ENCODE data around the gene OR2C3. TPM values are rescaled to one million over a fixed set of nuclear protein-coding genes. Genes with fewer than 3 reads are reported as not detected.
"Not testable (repeated sequence)": the region's sequence is repeated elsewhere in the genome, so short reads cannot be mapped to it uniquely, and the experiment has no call there.

The OR2C3 gene
- total and polyA plus RNA-seq, 8 donors: 0.02 TPM; not detected in 7

DNA sequence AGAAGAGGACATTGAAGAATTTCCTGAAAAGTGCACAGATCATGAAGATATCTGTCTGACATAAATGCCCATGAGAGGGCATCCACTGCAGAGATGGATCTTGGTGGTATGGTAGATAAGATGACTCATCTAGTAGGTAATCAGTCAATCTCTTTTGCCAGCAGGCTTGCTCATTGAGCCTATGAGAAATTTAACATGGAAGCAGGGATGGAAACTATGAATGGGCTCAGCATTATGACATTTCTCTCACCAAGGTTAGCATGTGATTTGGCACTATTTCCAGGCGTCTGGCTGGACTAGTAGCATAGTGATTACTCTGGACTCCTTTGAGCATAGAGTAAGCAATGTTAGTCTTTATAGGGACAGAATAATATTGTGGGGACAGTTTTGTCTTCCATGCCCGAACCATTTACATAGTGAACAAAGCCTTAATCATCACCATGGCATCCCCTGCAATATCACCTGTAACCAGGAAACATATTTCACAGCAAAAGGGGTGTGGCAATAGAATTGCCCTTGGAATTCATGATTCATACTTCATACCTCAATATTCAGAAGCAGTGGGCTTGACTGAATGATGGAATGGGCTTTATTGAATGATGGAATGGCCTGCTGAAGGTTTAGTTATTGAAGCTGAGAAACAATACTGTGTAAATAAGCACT lies 7.3 kb downstream of the OR2C3 start:
- H3K4me1 ChIP-seq: no peaks in the 10 kb centered on the region
- no peak overlapping the region for H3K27ac ChIP-seq
- H3K36me3 ChIP-seq: no peaks in the 10 kb centered on the region
- 24 to 44% methylated on average over 2 of the region's 2 CpGs for WGBS, 2 donors
- peaks cover 0 to 4% (median 0%) of the 10 kb centered on the region in 4 donors for H3K27me3 ChIP-seq
- DNase-seq (no peak), ATAC-seq (no peak), FAIRE-seq (no peak)
- H3K9me3 ChIP-seq: no peaks in the 10 kb centered on the region
- H3K4me3 ChIP-seq: no peak overlapping the region
- intact Hi-C loops (cut with DNase I): no loop called here
- no peak for TF ChIP-seq CTCF (IDR thresholded peaks at IDR 0.05)

GRCh38 chr1:247521886-247522285 lies 14.4 kb downstream of the OR2C3 start:
- ATAC-seq; H3K4me3 ChIP-seq; H3K4me1 ChIP-seq; H3K27me3 ChIP-seq; H3K9me3 ChIP-seq; H3K27ac ChIP-seq; intact Hi-C loops (cut with DNase I); H3K36me3 ChIP-seq; FAIRE-seq: not testable (repeated sequence)
- DNase-seq: peak in 1 of 6 donors; percentile 32
- 89 to 90% methylated on average over 13 to 26 of the region's 30 CpGs for WGBS, 2 donors

DNA sequence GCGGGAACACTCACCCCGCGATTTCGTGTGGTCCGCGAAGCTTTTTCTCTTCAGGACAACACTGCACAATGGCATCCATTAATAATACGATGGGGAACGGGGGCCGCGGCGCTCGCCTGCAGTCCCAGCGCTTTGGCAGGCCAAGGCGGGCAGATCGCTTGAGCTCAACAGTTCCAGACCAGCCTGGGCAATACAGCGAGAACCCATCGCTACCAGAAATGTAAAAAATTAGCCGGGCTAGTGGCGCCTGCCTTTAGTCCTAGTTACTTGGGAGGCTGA lies 17.7 kb downstream of the OR2C3 start:
- no peak overlapping the region for H3K27ac ChIP-seq
- H3K4me3 ChIP-seq: no peak overlapping the region
- no peak for FAIRE-seq
- no peaks in the 10 kb centered on the region for H3K9me3 ChIP-seq
- DNase-seq: no peak
- ATAC-seq: no peak
- H3K36me3 ChIP-seq: no peaks in the 10 kb centered on the region
- H3K4me1 ChIP-seq: no peaks in the 10 kb centered on the region
- no peak for TF ChIP-seq CTCF (IDR thresholded peaks at IDR 0.05)
- 68 to 72% methylated on average over 19 of the region's 19 CpGs for WGBS, 2 donors
- intact Hi-C loops (cut with DNase I): no loop called here
- no peaks in the 10 kb centered on the region for H3K27me3 ChIP-seq

DNA sequence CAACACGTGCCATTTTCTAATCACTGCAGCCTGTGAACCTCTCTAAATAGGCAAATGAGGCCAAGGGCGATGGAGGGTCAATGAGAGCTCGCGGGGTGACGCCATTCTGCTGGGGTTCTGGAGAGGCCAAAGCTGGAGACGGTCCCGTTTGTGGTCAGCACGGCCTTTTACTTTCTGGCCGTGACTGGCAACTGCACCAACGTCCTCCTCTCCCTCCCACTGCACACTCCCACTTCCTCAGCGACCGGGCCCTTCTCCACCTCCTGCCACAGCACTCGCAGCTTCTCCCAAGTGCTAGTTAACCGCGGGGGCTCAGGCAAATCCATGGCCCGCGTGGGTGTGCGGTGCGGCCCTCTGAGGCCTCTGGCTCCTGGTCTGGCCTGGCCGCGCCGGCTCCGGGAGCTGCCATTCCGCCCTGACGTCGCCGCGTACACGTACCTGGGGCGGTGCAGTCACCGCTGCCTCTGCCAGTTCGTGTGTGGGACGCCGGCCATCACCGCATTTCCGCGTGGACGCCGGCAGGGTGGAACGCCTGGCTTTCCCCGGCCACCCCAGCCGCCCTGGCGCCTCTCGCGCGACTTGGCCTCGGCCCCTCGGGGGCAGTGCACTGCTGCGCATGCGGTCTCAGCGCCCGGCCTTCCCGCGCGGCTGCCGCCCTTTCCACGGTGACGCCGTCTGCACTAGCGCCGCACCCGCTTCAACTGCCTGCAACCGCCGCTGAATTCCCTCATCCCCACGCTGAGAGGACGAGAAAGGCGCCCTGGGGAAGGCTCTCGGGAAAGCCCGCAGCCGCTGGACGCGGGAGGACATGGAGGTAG lies 18.2 kb downstream of the OR2C3 start:
- FAIRE-seq (no peak), ATAC-seq (peak in 1 of 4 donors; percentile 20), DNase-seq (peak in 1 of 6 donors; percentile 58)
- H3K27me3 ChIP-seq: no peaks in the 10 kb centered on the region
- H3K4me3 ChIP-seq: peak overlapping the region in 1 of 4 donors; percentile 5
- H3K27ac ChIP-seq: no peak overlapping the region
- intact Hi-C loops (cut with DNase I): no loop called here
- no peaks in the 10 kb centered on the region for H3K36me3 ChIP-seq
- H3K4me1 ChIP-seq: no peaks in the 10 kb centered on the region
- no peaks in the 10 kb centered on the region for H3K9me3 ChIP-seq
- 36 to 41% methylated on average over 67 to 72 of the region's 72 CpGs for WGBS, 2 donors
- TF ChIP-seq CTCF (IDR thresholded peaks at IDR 0.05): no peak

GRCh38 chr1:247506831-247507230 lies 29.4 kb downstream of the OR2C3 start:
- Histone ChIP-seq H3K4me3 (no peak overlapping the region), H3K4me1 (no peaks in the 10 kb centered on the region), H3K9me3 (no peaks in the 10 kb centered on the region), H3K36me3 (no peaks in the 10 kb centered on the region), H3K27ac (no peak overlapping the region), H3K27me3 (no peaks in the 10 kb centered on the region)
- DNase-seq: no peak
- intact Hi-C loops (cut with DNase I): no loop called here
- 19 to 32% methylated on average over 3 of the region's 3 CpGs for WGBS, 2 donors
- no peak for TF ChIP-seq CTCF (IDR thresholded peaks at IDR 0.05)
- ATAC-seq: no peak
- no peak for FAIRE-seq

All from pancreas (tissue), 10 donors.